Activated T-cell treated with anti-CD3 and anti-CD28 coated beads, Interleukin-2, amount 50 U/mL, for 72 hours (primary cell): Measurements from ENCODE around the gene RHOF. TPM values are rescaled to one million over a fixed set of nuclear protein-coding genes. Genes with fewer than 3 reads are reported as not detected.
A peak's percentile ranks its signal among the peaks of the same experiment; 100 is the strongest.
"Not testable (repeated sequence)": the region's sequence is repeated elsewhere in the genome, so short reads cannot be mapped to it uniquely, and the experiment has no call there.

Source experiments
- ATAC-seq, 2 donors: fragments of 150-1000 bp; cut with Tn5 transposase; replicated peaks in 1 of 2; 2 replicates each; pipeline ENCODE4 v1.10.0; 2021; ENCODE audit warnings: moderate library complexity in 2 of 2, mild to moderate bottlenecking in 1 of 2
- DNase-seq, 2 donors: peaks; one replicate each; pipeline ENCODE4 v3.0.0; 2021 to 2022; ENCODE audit warnings: mixed read lengths in 1 of 2
- H3K27ac Mint-ChIP-seq: one replicate; pipeline ENCODE4 v1.8.0; 2022; ENCODE audit warnings: mild to moderate bottlenecking, moderate library complexity, mixed read lengths
- H3K27me3 Mint-ChIP-seq: one replicate; pipeline ENCODE4 v1.8.0; 2022; ENCODE audit warnings: low read depth, mixed read lengths
- H3K36me3 Mint-ChIP-seq, 2 donors: one replicate each; pipeline ENCODE4 v1.8.0; 2022; ENCODE audit warnings: mixed read lengths in 2 of 2, mild to moderate bottlenecking in 1 of 2; ENCODE audit not compliant: insufficient read depth in 2 of 2
- H3K4me1 Mint-ChIP-seq: one replicate; pipeline ENCODE4 v1.8.0; 2022; ENCODE audit warnings: low read depth, mixed read lengths
- H3K4me3 Mint-ChIP-seq, 2 donors: one replicate each; pipeline ENCODE4 v1.8.0; 2022; ENCODE audit warnings: mild to moderate bottlenecking in 2 of 2, mixed read lengths in 2 of 2, moderate library complexity in 2 of 2
- H3K9me3 Mint-ChIP-seq, 2 donors: one replicate each; pipeline ENCODE4 v1.8.0; 2022; ENCODE audit warnings: mixed read lengths in 2 of 2
- total RNA-seq, 2 donors: library from RNA; stranded (reverse); gene quantifications; one replicate each; pipeline ENCODE4 v1.2.3, GENCODE V29; 2022

The RHOF gene
- total RNA-seq, 2 donors from 2014 or later, result 154 to 165 TPM

DNA sequence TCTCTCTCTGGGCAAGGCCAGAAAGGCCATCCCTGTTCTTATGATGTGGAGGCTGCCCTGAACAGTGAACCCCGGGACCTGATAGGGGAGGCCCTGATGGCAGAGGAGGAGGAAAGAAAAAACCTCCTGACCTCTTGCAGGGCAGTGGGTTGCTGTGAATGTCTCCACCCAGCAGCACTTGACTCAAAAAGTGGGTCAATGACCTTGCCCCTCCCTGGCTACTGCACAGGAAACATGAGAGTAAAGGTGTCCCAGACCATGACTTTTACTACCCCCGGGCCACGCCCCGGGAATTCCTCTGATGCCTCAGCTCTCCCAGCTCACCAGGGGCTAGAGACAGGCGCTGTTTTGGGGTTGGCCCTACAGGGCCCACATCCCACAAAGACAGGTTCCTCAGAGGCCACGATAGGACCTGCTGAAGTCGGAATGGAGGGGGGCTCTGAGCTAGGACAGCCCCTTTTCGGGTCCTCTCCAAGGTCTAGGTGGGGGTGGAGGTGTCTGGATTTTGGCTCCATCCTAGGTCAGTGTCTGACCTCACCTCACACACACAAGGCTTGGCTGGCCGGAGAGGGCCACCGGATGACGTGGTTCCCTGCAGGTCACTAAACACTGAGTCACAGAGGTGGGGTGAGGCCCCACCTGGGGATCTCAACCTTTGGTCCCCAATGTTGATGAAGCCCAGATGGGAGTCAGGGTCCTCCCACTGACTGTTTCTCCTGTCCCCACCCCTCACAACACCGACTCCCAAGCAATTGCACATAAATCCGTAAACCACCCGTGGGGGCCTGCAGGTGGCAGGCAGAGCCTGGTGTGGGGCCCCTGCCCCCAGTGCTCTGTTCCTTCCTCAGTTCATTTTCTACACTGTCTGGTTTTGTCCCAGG lies 1.6 kb downstream of the RHOF start:
- DNase-seq (peak; percentile 34 to 46), ATAC-seq (no peak)
- Mint-ChIP-seq H3K9me3 (no peaks in the 10 kb centered on the region), H3K27ac (peak overlapping the region; percentile 91), H3K36me3 (peaks cover 6 to 19% of the 10 kb centered on the region in 2 donors), H3K4me1 (peaks cover 65% of the 10 kb centered on the region), H3K4me3 (peak overlapping the region; percentile 93 to 99), H3K27me3 (no peaks in the 10 kb centered on the region)

GRCh38 chr12:121790785-121791184 lies 2.7 kb downstream of the RHOF start:
- H3K27ac Mint-ChIP-seq, result peak overlapping the region; percentile 95
- H3K36me3 Mint-ChIP-seq, result peaks cover 6 to 28% of the 10 kb centered on the region in 2 donors
- H3K27me3 Mint-ChIP-seq, DNase-seq, ATAC-seq, H3K9me3 Mint-ChIP-seq: not testable (repeated sequence)
- peak overlapping the region; percentile 93 to 99 for H3K4me3 Mint-ChIP-seq
- peaks cover 77% of the 10 kb centered on the region for H3K4me1 Mint-ChIP-seq

GRCh38 chr12:121789800-121790728 lies 3.4 kb downstream of the RHOF start:
- Mint-ChIP-seq H3K36me3 (peaks cover 6 to 29% of the 10 kb centered on the region in 2 donors), H3K27me3 (no peaks in the 10 kb centered on the region), H3K9me3 (no peaks in the 10 kb centered on the region), H3K4me3 (peak overlapping the region; percentile 93 to 99), H3K27ac (peak overlapping the region; percentile 95), H3K4me1 (peaks cover 78% of the 10 kb centered on the region)
- ATAC-seq (peak; percentile 59 to 60), DNase-seq (peak; percentile 93 to 96)

DNA sequence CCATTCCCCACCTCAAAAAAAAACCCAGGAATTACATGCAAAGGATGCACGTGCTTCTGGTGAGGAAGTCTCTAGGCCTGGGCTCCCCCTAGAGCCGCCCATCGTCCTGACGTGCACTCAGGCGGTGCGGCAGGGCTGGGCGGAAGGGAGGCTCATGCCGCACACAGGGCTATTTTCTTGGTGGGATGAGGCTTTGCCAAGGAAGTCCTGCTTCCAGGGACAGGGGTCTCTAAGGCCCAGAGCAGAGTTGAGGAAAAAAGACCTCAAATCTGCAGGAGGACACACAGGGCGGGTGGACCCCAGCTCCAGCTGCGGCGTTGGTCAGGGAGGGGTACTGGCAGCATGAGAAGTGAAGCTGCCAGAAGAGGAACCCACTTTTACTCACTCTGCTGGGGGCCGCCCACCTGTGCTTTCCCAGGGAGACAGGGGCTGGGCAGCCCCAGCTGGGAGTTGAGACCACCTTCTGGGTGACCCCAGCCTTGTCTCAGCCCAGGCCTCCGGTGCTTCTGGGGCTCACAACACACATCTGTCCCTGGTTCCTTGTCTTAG lies 4.2 kb downstream of the RHOF start:
- ATAC-seq, result no peak
- DNase-seq, result peak; percentile 34 to 59

GRCh38 chr12:121788176-121788818 lies 5.2 kb downstream of the RHOF start:
- Mint-ChIP-seq H3K4me1 (peaks cover 85% of the 10 kb centered on the region), H3K4me3 (peak overlapping the region; percentile 93 to 99), H3K9me3 (no peaks in the 10 kb centered on the region), H3K27me3 (no peaks in the 10 kb centered on the region), H3K36me3 (peaks cover 9 to 32% of the 10 kb centered on the region in 2 donors), H3K27ac (peak overlapping the region; percentile 68)
- no peak for DNase-seq
- no peak for ATAC-seq

More for the DNA sequence above, 4.2 kb downstream of the RHOF start:
- Mint-ChIP-seq H3K36me3 (peaks cover 6 to 29% of the 10 kb centered on the region in 2 donors), H3K9me3 (no peaks in the 10 kb centered on the region), H3K4me1 (peaks cover 78% of the 10 kb centered on the region), H3K27ac (peak overlapping the region; percentile 95), H3K27me3 (no peaks in the 10 kb centered on the region), H3K4me3 (peak overlapping the region; percentile 93 to 99)

- ATAC-seq (no peak), DNase-seq (peak in 1 of 2 donors; percentile 54)
- Mint-ChIP-seq H3K4me1 (peaks cover 94% of the 10 kb centered on the region), H3K27ac (peak overlapping the region; percentile 93), H3K27me3 (no peaks in the 10 kb centered on the region), H3K36me3 (peaks cover 9 to 30% of the 10 kb centered on the region in 2 donors), H3K9me3 (no peaks in the 10 kb centered on the region), H3K4me3 (peak overlapping the region; percentile 93 to 99)
These were observed 6.1 kb downstream of the RHOF start for GRCh38 chr12:121787063-121788025.

- peaks cover 8 to 28% of the 10 kb centered on the region in 2 donors for H3K36me3 Mint-ChIP-seq
- DNase-seq, result peak; percentile 64 to 66
- no peaks in the 10 kb centered on the region for H3K27me3 Mint-ChIP-seq
- peak overlapping the region; percentile 78 to 93 for H3K4me3 Mint-ChIP-seq
- peaks cover 99% of the 10 kb centered on the region for H3K4me1 Mint-ChIP-seq
- ATAC-seq, result no peak
- H3K9me3 Mint-ChIP-seq, result no peaks in the 10 kb centered on the region
- peak overlapping the region; percentile 93 for H3K27ac Mint-ChIP-seq
These were observed 7.1 kb downstream of the RHOF start for GRCh38 chr12:121786440-121786825.

DNA sequence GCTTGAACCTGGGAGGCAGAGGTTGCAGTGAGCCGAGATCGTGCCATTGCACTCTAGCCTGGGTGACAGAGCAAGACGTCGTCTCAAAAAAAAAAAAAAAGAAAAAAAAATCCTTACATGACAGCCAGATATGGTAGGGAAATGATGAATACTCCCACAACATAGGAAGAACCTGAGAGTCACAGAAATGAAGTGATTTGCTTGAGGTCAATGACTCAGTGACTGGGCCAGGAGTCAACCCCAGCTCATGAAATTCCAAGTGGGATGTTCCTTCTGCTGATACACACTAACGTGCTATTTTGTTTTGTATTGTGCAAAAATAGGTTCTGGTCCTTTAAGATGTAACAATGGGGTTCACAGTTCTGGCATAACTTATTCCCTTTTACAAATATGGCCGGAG lies 9.0 kb downstream of the RHOF start:
- H3K9me3 Mint-ChIP-seq, result no peaks in the 10 kb centered on the region

DNA sequence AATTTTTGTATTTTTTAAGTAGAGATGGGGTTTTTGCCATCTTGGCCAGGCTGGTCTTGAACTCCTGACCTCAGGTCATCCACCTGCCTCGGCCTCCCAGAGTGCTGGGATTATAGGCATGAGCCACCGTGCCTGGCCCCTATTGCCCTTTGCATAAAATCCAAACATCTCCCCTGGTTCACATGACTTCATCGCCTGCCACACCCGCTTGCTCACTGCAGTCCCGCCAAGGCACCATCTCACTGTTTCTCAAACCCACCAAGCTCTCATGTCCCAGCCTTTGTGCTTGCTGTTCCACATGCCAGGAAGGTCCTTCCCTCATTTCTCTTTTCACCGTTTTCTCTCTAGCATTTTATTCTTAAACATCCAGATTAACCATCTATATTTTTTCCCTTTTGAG lies 9.7 kb downstream of the RHOF start:
- H3K4me3 Mint-ChIP-seq, result peak overlapping the region; percentile 81 to 89
- no peak for DNase-seq
- ATAC-seq, result no peak
- H3K27ac Mint-ChIP-seq, result peak overlapping the region; percentile 95
- H3K27me3 Mint-ChIP-seq, result no peaks in the 10 kb centered on the region
- H3K4me1 Mint-ChIP-seq, result peaks cover 85% of the 10 kb centered on the region
- no peaks in the 10 kb centered on the region for H3K9me3 Mint-ChIP-seq
- H3K36me3 Mint-ChIP-seq, result peaks cover 6 to 24% of the 10 kb centered on the region in 2 donors

More for the DNA sequence above, 9.0 kb downstream of the RHOF start:
- Mint-ChIP-seq H3K4me3 (peak overlapping the region; percentile 81 to 89), H3K36me3 (peaks cover 6 to 24% of the 10 kb centered on the region in 2 donors), H3K27ac (peak overlapping the region; percentile 95), H3K4me1 (peaks cover 92% of the 10 kb centered on the region), H3K27me3 (no peaks in the 10 kb centered on the region)
- ATAC-seq (peak; percentile 10 to 22), DNase-seq (no peak)

- peak overlapping the region; percentile 98 for H3K27ac Mint-ChIP-seq
- H3K27me3 Mint-ChIP-seq, result no peaks in the 10 kb centered on the region
- peak; percentile 73 to 85 for DNase-seq
- peaks cover 6 to 21% of the 10 kb centered on the region in 2 donors for H3K36me3 Mint-ChIP-seq
- H3K4me1 Mint-ChIP-seq, result peaks cover 71% of the 10 kb centered on the region
- H3K9me3 Mint-ChIP-seq, result no peaks in the 10 kb centered on the region
- ATAC-seq, result peak; percentile 77 to 81
- peak overlapping the region; percentile 83 to 89 for H3K4me3 Mint-ChIP-seq
These were observed 11.2 kb downstream of the RHOF start for GRCh38 chr12:121781998-121782979.
